Measurements from ENCODE around the gene CRYBG2.
"Not testable (repeated sequence)": the region's sequence is repeated elsewhere in the genome, so short reads cannot be mapped to it uniquely, and the experiment has no call there.

The CRYBG2 gene

GRCh38 chr1:26307966-26308899 is 45.7 kb downstream of the CRYBG2 start:
- not testable (repeated sequence) for H3K4me3 ChIP-seq (ENCODE audit: low read length); H3K27me3 ChIP-seq (ENCODE audit: control insufficient read depth, insufficient read depth, low read length); H3K36me3 ChIP-seq (ENCODE audit: control insufficient read depth, low read depth, low read length); H3K27ac ChIP-seq (ENCODE audit: low read length); H3K9me3 ChIP-seq (ENCODE audit: control insufficient read depth, low read depth, low read length); H3K9ac ChIP-seq (ENCODE audit: low read length); H3K4me1 ChIP-seq (ENCODE audit: control insufficient read depth, low read depth, low read length)

GRCh38 chr1:26307363-26307781 is 46.6 kb downstream of the CRYBG2 start:
- Histone ChIP-seq H3K9ac (ENCODE audit: low read length) (peak overlapping the region; percentile 65), H3K27ac (ENCODE audit: low read length) (peak overlapping the region; percentile 46), H3K4me3 (ENCODE audit: low read length) (peak overlapping the region; percentile 67), H3K4me1 (ENCODE audit: control insufficient read depth, low read depth, low read length) (peaks cover 7% of the 10 kb centered on the region), H3K9me3 (ENCODE audit: control insufficient read depth, low read depth, low read length) (no peaks in the 10 kb centered on the region), H3K27me3 (ENCODE audit: control insufficient read depth, insufficient read depth, low read length) (no peaks in the 10 kb centered on the region), H3K36me3 (ENCODE audit: control insufficient read depth, low read depth, low read length) (no peaks in the 10 kb centered on the region)

- no peaks in the 10 kb centered on the region for H3K27me3 ChIP-seq (ENCODE audit: control insufficient read depth, insufficient read depth, low read length)
- H3K4me3 ChIP-seq (ENCODE audit: low read length), result peak within 1 kb of the TSS; percentile 97
- peak within 1 kb of the TSS; percentile 80 for H3K27ac ChIP-seq (ENCODE audit: low read length)
- H3K9me3 ChIP-seq (ENCODE audit: control insufficient read depth, low read depth, low read length), result no peaks in the 10 kb centered on the region
- H3K4me1 ChIP-seq (ENCODE audit: control insufficient read depth, low read depth, low read length), result peaks cover 7% of the 10 kb centered on the region
- H3K9ac ChIP-seq (ENCODE audit: low read length), result peak within 1 kb of the TSS; percentile 96
- H3K36me3 ChIP-seq (ENCODE audit: control insufficient read depth, low read depth, low read length), result no peaks in the 10 kb centered on the region
Measured at GRCh38 chr1:26306290-26307229, 47.4 kb downstream of the CRYBG2 start, which contains the start of gene UBXN11. TSS of gene UBXN11 (minus strand) at chr1:26306636. CDS start at chr1:26302883, 3,753 bp downstream.

GRCh38 chr1:26305667-26306289 is 48.2 kb downstream of the CRYBG2 start:
- Histone ChIP-seq H3K27ac (ENCODE audit: low read length) (peak overlapping the region; percentile 80), H3K4me1 (ENCODE audit: control insufficient read depth, low read depth, low read length) (peaks cover 7% of the 10 kb centered on the region), H3K9me3 (ENCODE audit: control insufficient read depth, low read depth, low read length) (no peaks in the 10 kb centered on the region), H3K36me3 (ENCODE audit: control insufficient read depth, low read depth, low read length) (no peaks in the 10 kb centered on the region), H3K27me3 (ENCODE audit: control insufficient read depth, insufficient read depth, low read length) (no peaks in the 10 kb centered on the region), H3K4me3 (ENCODE audit: low read length) (peak overlapping the region; percentile 97), H3K9ac (ENCODE audit: low read length) (peak overlapping the region; percentile 96)

- H3K9ac ChIP-seq (ENCODE audit: low read length), result no peak overlapping the region
- no peak overlapping the region for H3K4me3 ChIP-seq (ENCODE audit: low read length)
- H3K9me3 ChIP-seq (ENCODE audit: control insufficient read depth, low read depth, low read length), result no peaks in the 10 kb centered on the region
- no peaks in the 10 kb centered on the region for H3K36me3 ChIP-seq (ENCODE audit: control insufficient read depth, low read depth, low read length)
- no peaks in the 10 kb centered on the region for H3K27me3 ChIP-seq (ENCODE audit: control insufficient read depth, insufficient read depth, low read length)
- H3K4me1 ChIP-seq (ENCODE audit: control insufficient read depth, low read depth, low read length), result peaks cover 7% of the 10 kb centered on the region
- no peak overlapping the region for H3K27ac ChIP-seq (ENCODE audit: low read length)
Measured at GRCh38 chr1:26302733-26303405, 51.1 kb downstream of the CRYBG2 start.

GRCh38 chr1:26300578-26301275 is 53.2 kb downstream of the CRYBG2 start:
- Histone ChIP-seq H3K9ac (ENCODE audit: low read length) (no peak overlapping the region), H3K36me3 (ENCODE audit: control insufficient read depth, low read depth, low read length) (no peaks in the 10 kb centered on the region), H3K9me3 (ENCODE audit: control insufficient read depth, low read depth, low read length) (no peaks in the 10 kb centered on the region), H3K27me3 (ENCODE audit: control insufficient read depth, insufficient read depth, low read length) (no peaks in the 10 kb centered on the region), H3K4me3 (ENCODE audit: low read length) (no peak overlapping the region), H3K4me1 (ENCODE audit: control insufficient read depth, low read depth, low read length) (no peaks in the 10 kb centered on the region), H3K27ac (ENCODE audit: low read length) (no peak overlapping the region)

- H3K4me1 ChIP-seq (ENCODE audit: control insufficient read depth, low read depth, low read length), result no peaks in the 10 kb centered on the region
- no peaks in the 10 kb centered on the region for H3K36me3 ChIP-seq (ENCODE audit: control insufficient read depth, low read depth, low read length)
- H3K9me3 ChIP-seq (ENCODE audit: control insufficient read depth, low read depth, low read length), result no peaks in the 10 kb centered on the region
- H3K4me3 ChIP-seq (ENCODE audit: low read length), result no peak overlapping the region
- no peak overlapping the region for H3K27ac ChIP-seq (ENCODE audit: low read length)
- H3K27me3 ChIP-seq (ENCODE audit: control insufficient read depth, insufficient read depth, low read length), result no peaks in the 10 kb centered on the region
- H3K9ac ChIP-seq (ENCODE audit: low read length), result no peak overlapping the region
Measured at GRCh38 chr1:26297791-26298124, 56.2 kb downstream of the CRYBG2 start.

GRCh38 chr1:26297057-26297790 is 56.7 kb downstream of the CRYBG2 start:
- Histone ChIP-seq H3K9ac (ENCODE audit: low read length) (no peak overlapping the region), H3K27ac (ENCODE audit: low read length) (no peak overlapping the region)

GRCh38 chr1:26296340-26297056 is 57.4 kb downstream of the CRYBG2 start:
- H3K27me3 ChIP-seq (ENCODE audit: control insufficient read depth, insufficient read depth, low read length), result no peaks in the 10 kb centered on the region
- no peak overlapping the region for H3K9ac ChIP-seq (ENCODE audit: low read length)
- H3K4me3 ChIP-seq (ENCODE audit: low read length), result no peak overlapping the region
- H3K27ac ChIP-seq (ENCODE audit: low read length), result no peak overlapping the region
- no peaks in the 10 kb centered on the region for H3K9me3 ChIP-seq (ENCODE audit: control insufficient read depth, low read depth, low read length)
- H3K36me3 ChIP-seq (ENCODE audit: control insufficient read depth, low read depth, low read length), result no peaks in the 10 kb centered on the region
- no peaks in the 10 kb centered on the region for H3K4me1 ChIP-seq (ENCODE audit: control insufficient read depth, low read depth, low read length)

More at GRCh38 chr1:26297057-26297790, 56.7 kb downstream of the CRYBG2 start:
- no peak overlapping the region for H3K4me3 ChIP-seq (ENCODE audit: low read length)
- no peaks in the 10 kb centered on the region for H3K36me3 ChIP-seq (ENCODE audit: control insufficient read depth, low read depth, low read length)
- no peaks in the 10 kb centered on the region for H3K9me3 ChIP-seq (ENCODE audit: control insufficient read depth, low read depth, low read length)
- H3K27me3 ChIP-seq (ENCODE audit: control insufficient read depth, insufficient read depth, low read length), result no peaks in the 10 kb centered on the region
- no peaks in the 10 kb centered on the region for H3K4me1 ChIP-seq (ENCODE audit: control insufficient read depth, low read depth, low read length)
